Central memory CD4-positive, alpha-beta T cell (primary cell): ENCODE results near the gene TC2N.
"Not testable (repeated sequence)": the region's sequence is repeated elsewhere in the genome, so short reads cannot be mapped to it uniquely, and the experiment has no call there.

Experiments used
- DNase-seq: peaks from one replicate; pipeline ENCODE4 v3.0.0; 2022
- total RNA-seq, 3 experiments: gene quantifications; one replicate each; lab custom pipeline; 2026; lab: John Stamatoyannopoulos, UW

The TC2N gene
- total RNA-seq, result 47.8 to 532 (median 446) reads per million in 3 experiments

DNA sequence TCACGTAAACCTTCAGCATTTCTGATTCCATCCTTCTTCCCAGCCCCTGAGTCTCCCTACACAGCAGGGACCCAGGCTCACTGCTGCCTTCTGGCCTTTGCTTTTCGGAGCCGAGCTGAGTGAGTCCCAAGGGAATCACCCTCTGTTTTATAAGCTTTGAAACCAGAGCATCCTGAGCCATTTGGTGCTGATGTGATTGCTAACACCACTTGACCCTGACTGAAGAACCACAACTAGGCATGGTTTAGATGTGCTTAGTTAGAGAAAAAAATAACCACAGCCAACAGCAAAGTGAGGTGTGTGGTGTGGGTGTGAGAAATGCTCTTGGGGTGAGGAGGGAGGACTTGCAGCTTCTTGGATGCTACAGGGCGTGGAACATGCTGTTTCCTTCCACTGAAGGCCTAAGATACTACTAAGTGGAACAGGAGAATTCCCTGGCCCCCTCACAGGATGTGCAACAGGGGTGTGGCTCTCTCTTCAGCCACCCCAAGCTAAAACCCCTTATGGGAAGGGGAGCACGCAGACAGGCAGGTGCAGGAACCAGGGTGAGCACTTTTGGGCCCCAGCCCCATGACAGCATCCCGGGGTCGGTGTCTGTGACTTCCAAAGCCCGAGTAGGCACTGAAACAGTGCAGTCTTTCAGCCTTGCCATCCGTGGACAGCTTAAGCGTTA lies at the start of gene TC2N:
TSS of gene TC2N (minus strand) at position 221 of the 673 bp plus-strand sequence. CDS start 53,767 bp downstream, outside the sequence.
- DNase-seq, result peak; percentile 72

- no peak for DNase-seq
These were observed 44.7 kb upstream of the TC2N start for GRCh38 chr14:91912035-91912434.

GRCh38 chr14:91911474-91912032 lies 44.2 kb upstream of the TC2N start:
- peak; percentile 56 for DNase-seq

GRCh38 chr14:91910196-91910595 lies 42.9 kb upstream of the TC2N start:
- DNase-seq, result no peak

- DNase-seq, result no peak
These were observed 39.0 kb upstream of the TC2N start for GRCh38 chr14:91906374-91906773.

DNA sequence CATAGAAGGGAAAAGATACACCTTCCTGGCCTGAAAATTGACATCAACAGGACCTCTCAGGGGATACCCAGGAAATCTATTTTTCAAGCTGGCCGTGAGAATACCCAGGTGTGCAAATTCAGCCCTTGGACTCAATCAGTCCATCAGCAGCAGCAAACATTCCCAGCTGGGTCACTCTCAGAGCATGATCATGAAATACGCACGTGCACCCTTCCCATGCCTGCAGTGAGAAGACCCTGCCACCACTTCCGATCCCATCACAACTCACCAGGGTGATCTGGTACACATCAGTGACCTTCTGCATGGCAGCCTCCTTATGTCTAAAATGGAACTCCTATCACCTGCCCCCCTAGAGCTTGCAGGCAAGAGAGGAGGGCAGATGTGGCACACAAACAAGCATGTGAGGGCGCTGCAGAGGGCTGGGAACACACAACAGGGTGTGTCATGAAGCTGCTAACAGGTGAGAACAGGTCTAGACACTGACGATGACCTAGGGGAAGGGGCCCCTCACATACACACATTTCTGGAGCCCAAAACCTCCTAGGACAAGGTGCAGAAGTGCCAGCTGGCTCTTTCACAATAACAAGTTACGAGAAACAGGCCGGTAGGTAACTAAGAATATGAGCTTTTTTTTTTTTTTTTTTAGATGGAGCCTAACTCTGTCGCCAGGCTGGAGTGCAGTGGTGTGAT lies 37.8 kb upstream of the TC2N start:
- DNase-seq, result no peak

GRCh38 chr14:91904483-91904882 lies 37.1 kb upstream of the TC2N start:
- DNase-seq, result no peak

GRCh38 chr14:91903070-91903469 lies 35.7 kb upstream of the TC2N start:
- DNase-seq, result no peak

DNA sequence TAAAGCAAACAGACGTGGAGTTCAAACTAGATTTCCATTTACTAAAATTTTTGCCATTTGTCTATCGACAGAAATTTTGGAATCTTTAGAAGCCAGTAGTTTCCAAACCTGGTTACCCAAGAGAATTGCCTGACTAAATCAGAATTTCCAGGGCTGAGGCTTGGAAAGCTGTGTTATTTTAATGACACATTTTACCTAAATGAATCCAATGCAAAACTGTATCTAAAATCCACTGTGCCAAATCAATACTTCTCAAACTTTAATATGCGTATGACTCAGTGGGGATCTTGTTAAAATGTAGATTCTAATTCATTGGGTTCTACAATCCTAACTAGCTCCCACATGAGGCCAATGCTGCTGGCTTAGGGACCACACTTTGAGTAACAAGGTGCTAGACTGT lies 35.0 kb upstream of the TC2N start:
- DNase-seq, result no peak

DNA sequence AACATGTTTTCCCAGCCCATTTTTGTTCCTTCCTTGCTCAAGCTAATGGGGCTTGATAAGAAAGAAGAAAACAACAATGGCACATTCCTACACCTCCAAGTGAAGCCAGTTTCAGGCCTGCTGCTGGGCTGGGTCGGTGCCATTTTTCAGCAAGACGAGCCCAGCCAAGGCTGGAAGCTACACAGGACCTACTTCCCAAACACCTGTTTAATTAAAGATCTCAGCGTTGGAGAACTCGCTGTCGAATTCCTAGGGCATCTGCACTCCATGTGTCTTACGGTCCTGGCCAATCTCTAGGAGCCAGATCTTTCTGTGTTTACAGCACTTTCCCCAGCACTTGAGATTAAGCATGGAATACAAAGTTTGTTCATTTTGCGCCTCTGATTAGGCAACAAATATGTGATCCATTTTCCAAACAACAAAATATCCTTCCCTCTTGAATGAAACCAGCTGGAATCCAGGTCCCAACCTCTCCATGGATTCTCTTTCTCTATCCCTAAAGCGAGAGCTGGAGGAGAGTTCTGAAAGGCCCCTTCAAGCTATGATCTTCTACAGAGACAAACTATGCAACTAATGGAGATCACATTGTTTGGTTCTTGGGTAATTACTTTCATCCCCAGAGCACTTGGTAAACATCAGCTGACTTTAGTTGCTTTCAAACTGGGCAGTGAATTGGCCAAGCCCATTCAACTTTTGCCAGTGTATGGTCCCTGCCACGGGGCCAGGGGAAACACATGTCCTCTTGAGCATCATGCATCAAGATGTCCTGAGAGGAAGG lies 34.3 kb upstream of the TC2N start:
- no peak for DNase-seq

DNA sequence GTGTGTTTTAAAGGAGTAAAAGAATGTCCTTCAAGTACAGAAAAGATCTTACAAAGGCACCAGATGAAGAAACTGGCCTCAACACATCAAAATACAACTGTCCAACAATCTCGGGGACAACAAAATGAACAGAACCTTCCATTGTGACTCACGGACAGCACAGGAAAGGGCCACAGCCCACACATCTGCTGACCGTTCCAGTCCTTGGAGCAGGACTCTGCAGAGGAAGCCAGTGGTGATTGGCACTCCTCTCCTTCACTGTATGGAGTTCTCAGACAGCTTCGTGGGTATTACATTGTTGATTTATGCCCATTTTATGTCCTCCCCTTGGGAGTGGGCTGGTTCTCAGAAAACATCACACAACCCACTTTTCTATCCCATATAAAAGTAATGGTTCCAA lies 32.5 kb upstream of the TC2N start:
- DNase-seq, result no peak

DNA sequence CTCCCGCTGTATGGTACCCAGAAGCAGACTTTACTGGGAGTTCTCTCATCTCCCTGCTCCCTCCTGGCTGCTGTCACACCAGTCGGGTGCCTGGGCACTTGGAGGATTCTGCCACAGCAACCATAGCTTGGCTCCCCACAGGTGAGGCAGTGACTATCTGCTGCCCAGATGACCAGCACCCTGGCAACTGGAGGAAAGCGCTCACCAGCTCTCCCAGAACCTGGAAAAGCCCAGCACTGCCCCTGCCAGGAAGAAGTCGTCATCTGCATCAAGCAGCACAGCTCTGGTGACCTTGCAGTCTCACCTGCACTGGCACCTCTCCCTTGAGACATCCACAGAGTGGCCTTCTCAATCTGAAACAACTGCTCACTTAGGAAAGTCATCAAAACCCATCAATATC lies 31.9 kb upstream of the TC2N start:
- DNase-seq, result no peak

DNA sequence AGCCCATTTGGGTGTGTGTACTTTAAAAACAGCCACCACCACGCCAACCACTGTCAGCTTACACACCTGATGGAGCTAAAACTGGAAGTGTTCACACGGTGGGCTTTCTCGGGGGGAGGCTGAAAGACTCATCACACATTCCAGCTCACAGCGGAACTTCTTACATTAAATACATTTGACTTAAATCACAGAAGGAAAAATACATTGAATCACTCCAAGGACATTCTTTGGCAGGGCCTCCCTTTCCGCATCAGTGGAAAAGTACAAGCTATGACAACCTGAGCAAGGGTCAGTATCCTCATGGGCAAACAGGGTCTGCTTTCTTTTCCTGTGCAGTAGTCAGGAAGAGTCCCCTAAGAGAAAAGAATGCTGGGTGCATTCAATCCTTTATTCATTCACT lies 31.0 kb upstream of the TC2N start:
- no peak for DNase-seq

DNA sequence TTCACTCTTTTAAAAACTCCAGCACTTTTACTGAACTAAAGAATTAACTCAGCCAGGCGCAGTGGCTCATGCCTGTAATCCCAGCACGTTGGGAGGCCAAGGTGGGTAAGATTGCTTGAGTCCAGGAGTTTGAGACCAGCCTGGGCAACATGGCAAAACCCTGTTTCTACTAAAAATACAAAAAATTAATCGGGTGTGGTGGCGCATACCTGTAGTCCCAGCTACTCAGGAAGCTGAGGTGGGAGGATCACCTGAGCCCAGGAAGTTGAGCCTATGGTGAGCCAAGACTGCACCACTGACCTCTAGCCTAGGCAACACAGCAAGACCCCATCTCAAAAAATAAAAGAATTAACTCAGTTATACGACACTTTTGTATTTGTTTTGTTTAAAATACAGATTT lies 30.4 kb upstream of the TC2N start:
- DNase-seq, result not testable (repeated sequence)

GRCh38 chr14:91897106-91897701 lies 29.9 kb upstream of the TC2N start:
- no peak for DNase-seq

GRCh38 chr14:91896419-91896818 lies 29.1 kb upstream of the TC2N start:
- DNase-seq, result no peak

- DNase-seq, result no peak
These were observed 26.3 kb upstream of the TC2N start for GRCh38 chr14:91893669-91894068.

GRCh38 chr14:91893007-91893406 lies 25.7 kb upstream of the TC2N start:
- DNase-seq, result peak; percentile 27

DNA sequence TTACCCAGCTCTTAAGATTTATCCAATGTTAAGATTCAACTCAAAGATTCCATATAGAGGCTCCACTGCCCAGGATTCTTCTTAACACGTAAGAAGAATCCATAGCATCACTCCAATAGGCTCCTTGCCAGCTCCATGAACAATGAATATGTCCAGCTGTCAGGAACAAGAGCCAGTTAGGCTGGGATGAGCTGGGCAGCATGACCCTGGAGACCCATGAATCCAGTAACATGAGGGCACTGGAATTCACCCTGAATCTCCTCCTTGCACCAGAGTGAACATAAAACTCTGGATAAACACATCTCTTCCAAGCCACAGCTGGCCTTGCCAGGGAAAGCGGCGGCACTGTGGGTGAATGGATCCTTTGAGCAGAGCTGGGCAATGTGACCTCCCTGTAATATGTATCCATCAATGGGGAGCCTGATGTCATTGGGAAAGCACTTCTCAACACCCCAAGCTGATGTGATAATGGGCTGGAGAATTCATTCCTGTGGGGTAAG lies 24.4 kb upstream of the TC2N start:
- DNase-seq, result no peak

- DNase-seq, result no peak
These were observed 23.8 kb upstream of the TC2N start for GRCh38 chr14:91891101-91891500.

DNA sequence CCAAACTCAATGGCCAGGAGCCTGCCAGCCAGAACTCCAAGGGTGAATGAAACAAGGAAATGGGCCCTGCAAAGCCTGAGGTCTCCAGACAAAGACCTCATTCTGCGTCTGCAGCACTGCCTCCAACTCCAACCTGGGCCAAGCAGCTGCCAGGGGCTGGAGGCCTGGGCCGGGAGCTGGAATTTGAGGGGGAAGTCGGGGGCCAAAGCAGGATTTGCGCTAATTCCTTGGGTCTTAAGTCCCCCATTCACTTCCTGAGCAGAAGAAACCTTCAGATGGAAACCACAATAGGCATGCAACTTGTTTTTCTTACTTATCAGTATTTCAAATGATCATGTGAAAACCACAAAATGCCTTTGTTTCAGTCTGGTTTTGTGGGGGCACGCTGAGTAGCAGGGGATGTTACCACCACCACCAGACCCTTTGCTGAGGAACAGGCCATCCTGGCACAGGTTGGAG lies 23.0 kb upstream of the TC2N start:
- no peak for DNase-seq

GRCh38 chr14:91889477-91890211 lies 22.3 kb upstream of the TC2N start:
- no peak for DNase-seq
